Esophagus mucosa (tissue), 1 donor: ENCODE measurements around the gene CCND1. TPM values are rescaled to one million over a fixed set of nuclear protein-coding genes. Genes with fewer than 3 reads are reported as not detected.
"Not testable (repeated sequence)": the region's sequence is repeated elsewhere in the genome, so short reads cannot be mapped to it uniquely, and the experiment has no call there.

Experiments
- ATAC-seq: fragments of 200-7000 bp; cut with Tn5 transposase; one replicate; pipeline ENCODE4 v1.9.1; 2020
- total RNA-seq: library from RNA; stranded (reverse); gene quantifications from one replicate; pipeline ENCODE4 v1.2.4, GENCODE V29; 2023
- donor health status: DM: yes; HTN: yes; CAD: no.

The CCND1 gene
- total RNA-seq, 1 donor from 2014 or later, result 63.7 TPM

DNA sequence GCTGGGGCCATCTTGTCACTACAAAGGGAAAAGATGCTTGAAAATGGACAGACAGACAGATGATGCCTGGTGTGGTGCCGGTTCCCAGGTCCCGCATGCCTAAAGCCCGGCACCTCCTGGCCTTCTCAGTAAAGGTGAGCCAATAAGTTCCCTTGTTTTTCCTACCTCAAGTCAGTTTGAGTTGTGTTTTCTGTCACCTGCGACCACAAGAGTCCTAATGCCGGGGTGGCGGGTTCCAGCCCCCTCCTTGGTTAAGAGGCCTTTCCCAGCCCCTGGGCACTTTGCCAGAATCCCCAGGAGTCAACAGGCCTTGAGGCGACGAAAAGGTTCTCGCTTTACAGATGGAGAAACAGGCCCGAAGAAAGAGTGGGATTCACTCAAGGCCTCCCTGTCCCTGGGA, 53.8 kb downstream of the CCND1 start:
- ATAC-seq, result no peak

- ATAC-seq, result no peak
These were observed 54.6 kb downstream of the CCND1 start for GRCh38 chr11:69695581-69695980.

DNA sequence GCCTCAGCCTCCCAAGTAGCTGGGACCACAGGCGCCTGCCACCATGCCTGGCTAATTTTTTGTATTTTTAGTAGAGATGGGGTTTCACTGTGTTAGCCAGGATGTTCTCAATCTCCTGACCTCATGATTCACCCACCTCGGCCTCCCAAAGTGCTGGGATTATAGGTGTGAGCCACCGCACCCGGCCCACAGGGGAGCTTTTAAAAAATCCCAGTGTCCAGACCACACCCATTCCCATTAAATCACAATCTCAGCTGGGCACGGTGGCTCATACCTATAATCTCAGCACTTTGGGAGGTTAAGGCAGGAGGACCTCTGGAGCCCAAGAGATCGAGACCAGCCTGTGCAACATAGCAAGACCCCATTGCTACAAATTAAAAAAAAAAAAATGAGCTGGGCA, 55.0 kb downstream of the CCND1 start:
- not testable (repeated sequence) for ATAC-seq

DNA sequence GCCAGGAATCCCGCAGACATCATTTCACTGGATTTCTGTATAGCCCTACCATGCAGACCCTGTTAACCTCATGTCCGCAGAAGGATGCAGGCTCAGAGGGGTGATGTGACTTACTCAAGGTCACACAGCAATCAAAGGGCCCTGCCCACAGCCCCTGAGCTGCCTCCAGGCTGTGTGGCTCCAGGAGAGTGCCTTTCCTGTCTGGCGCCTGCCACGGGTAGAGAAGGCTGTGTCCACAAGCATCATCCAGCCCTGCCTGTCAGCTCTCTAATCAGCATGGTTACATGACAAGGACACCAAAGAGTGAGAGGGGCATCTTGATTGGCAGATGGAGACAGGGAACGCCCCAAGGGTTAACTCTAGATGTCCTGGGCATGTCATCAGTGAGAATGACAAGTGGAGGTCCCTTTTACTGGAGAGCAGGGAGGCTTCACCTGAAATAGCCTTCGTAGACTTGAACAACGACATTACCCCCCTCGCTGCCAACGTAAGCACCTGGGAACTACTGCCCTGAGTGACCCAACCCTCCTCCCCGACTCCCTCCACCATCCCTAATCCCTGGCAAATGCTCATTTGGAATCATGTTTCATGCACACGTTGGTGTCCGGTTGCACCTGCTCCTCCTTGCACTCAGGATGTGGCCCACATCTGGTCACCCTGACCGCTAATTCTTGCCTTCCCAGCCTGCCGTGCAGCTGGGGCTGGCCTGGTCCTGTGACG, 56.0 kb downstream of the CCND1 start:
- ATAC-seq, result no peak

GRCh38 chr11:69697469-69697843, 56.5 kb downstream of the CCND1 start:
- no peak for ATAC-seq

DNA sequence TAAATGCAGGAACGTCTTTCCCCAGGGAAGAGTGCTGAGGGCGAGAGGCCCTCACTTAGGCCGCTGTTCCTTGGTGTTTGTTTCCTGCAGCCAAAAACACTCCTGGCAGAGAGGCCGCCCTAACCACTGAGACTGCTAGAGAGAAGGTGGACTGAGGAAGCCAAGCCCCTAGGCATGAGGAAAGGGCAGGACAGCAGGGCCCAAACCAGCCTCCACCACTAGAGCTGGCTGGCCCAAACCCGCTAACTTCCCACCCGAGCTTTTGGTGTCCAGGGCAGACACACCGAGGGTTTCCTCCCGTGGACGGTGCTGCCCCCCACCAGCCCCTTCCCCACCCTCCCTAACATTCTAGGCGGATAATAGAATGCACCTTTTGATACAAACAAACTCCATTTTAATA, 56.9 kb downstream of the CCND1 start:
- no peak for ATAC-seq

GRCh38 chr11:69698362-69698761, 57.4 kb downstream of the CCND1 start:
- ATAC-seq, result no peak

DNA sequence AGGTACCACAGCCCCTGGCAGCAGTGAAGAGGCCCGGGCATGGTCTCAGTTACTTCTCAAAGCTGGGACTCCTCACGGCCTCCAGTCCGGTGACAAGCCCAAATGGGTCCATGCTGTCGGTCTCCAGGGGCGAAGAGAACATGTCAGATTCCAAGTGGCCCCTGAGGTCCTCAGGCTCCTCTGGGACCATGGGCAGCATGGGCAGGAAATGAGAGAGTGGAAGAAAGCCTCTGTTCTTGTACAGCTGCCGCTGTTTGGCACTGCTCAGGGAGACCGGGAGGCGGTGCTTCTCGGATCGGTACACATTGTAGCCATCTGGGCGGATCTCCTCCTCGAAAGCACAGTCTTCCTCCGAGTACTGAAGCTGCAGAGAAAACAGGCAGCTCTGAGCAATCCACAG, 58.3 kb downstream of the CCND1 start:
- ATAC-seq, result no peak

DNA sequence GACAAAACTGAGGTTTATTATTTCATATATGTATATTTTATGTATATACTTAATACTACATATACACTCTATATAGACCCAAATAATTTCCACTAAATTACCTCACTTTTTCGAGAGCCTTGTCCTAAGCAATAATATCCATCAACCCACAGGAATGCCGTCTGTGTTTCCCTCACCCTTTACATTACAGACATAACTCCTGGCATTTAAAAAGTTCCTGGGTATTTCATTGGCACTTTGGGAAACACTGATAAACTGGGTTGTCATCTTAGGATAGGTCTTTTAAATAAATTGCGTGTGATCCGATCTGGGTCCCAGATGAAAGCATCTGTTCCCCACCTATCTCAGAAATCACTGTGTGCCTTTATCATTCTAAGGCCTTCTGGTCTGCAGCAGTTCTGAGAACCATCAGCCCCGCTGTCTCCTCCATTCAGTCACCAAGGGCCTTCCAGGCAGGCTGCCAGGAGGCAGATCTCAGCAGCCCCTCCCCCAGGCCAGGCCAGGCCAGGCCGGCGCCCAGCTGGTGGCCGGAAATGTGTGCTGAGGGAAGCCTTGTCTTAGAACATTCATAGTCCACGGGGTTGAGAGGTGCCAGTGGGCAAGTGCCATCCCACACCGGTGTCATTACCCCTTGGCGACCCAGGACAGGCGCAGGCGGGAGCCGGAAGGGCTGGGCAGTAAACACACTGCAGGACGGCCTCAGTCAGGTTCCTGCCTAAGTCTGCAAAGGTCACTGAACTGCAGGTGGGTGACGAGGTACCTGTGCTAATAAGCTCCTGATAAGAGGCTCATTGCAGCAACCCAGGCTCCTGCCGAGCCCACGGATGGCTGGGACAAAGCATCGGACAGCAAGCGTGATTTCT, 59.6 kb downstream of the CCND1 start:
- no peak for ATAC-seq

- ATAC-seq, result no peak
These were observed 61.3 kb downstream of the CCND1 start for GRCh38 chr11:69702239-69702691.

- no peak for ATAC-seq
These were observed 62.0 kb downstream of the CCND1 start for GRCh38 chr11:69702769-69703452.

DNA sequence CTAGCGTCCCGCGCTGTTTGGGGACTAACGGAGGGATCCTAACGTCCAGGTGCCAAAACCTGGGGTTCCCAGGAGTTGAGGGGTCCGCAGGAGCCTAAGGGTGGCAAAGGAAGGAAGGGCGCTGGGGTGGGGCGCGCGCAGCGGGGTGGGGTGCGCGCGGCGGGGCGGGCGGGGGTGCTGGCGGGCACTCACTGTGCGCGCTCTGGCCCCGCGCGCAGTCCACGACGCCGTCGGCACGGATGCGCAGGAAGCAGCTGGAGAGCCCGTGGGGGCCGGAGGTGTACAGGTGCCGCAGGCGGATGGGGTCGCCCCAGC, 62.5 kb downstream of the CCND1 start:
- ATAC-seq, result peak; percentile 7

Other genes starting within 250 kb of the CCND1 start
- not detected for gene LINC01488, start 159.5 kb upstream of the CCND1 start, total RNA-seq
- gene LTO1, start 34.2 kb downstream of the CCND1 start, total RNA-seq, result 12.1 TPM
- not detected for gene FGF19, start 62.9 kb downstream of the CCND1 start, total RNA-seq
- not detected for gene FGF4, start 134.2 kb downstream of the CCND1 start, total RNA-seq
- not detected for gene FGF3, start 178.3 kb downstream of the CCND1 start, total RNA-seq